GM21367 (cell line): ENCODE measurements around the gene CRISPLD2.

ENCODE experiments used
- ATAC-seq: cut with Tn5 transposase; IDR thresholded peaks from one replicate; pipeline ENCODE4 v1.9.1; 2021; ENCODE audit not compliant: unreplicated experiment

The CRISPLD2 gene

GRCh38 chr16:84948851-84949610 lies 129.2 kb downstream of the CRISPLD2 start:
- no peak for ATAC-seq

DNA sequence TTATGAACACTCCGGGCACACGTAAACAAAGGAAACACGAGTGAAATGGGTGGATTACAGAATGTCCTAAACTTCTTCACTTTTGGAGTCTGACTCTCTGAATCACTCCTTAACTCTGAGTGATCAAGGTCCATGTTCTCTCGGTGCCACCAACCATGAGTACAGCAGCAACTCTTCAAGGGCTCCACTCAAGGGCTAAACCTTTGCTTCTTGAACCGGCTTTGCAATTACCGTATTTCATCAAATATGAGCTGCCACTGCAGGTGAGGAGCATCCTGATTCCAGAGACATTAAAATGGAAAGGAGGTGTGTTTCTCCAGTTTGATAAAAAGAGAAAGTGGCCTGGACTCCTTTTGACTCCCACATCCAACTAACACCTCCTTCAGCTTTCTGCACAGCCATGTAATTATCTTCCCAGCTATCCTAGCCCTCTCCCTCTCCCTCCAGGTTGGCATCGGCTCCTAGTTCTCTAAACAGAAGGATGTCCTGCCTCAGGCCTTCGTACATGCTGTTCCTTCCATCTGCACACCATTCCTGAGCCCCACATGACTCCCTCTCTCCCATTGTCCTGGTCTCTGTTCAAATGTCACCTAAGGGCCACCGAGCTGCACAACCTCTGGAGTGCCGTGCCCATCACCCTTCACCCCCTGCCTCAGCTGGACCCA lies 130.1 kb downstream of the CRISPLD2 start:
- no peak for ATAC-seq

- no peak for ATAC-seq
Observed at GRCh38 chr16:84950906-84951305, 131.1 kb downstream of the CRISPLD2 start.

- ATAC-seq = no peak
Observed at GRCh38 chr16:84952335-84953189, 132.8 kb downstream of the CRISPLD2 start.

- ATAC-seq = no peak
Observed at GRCh38 chr16:84953190-84953746, 133.5 kb downstream of the CRISPLD2 start.

DNA sequence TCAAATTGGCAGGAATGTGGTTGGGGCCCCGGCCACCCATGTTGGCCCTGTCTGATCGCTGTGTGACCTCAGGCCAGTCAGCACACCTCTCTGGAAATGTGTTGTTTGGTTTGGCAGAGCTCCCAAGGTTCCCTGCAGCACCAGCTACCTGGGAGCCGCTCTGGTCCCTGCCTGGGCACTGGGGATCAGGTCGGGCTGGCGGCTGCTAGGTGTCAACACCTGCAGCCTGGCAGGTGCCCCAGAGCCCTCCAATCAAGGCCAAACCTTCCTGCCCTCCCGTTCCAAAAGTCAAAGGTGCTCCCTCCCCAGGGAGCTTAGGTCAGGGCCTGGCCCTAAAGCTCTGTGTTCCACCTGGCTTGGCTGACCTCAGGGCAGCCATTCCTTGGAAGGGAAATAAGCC lies 135.6 kb downstream of the CRISPLD2 start:
- ATAC-seq = no peak

GRCh38 chr16:84957192-84957591 lies 137.4 kb downstream of the CRISPLD2 start:
- ATAC-seq = no peak

DNA sequence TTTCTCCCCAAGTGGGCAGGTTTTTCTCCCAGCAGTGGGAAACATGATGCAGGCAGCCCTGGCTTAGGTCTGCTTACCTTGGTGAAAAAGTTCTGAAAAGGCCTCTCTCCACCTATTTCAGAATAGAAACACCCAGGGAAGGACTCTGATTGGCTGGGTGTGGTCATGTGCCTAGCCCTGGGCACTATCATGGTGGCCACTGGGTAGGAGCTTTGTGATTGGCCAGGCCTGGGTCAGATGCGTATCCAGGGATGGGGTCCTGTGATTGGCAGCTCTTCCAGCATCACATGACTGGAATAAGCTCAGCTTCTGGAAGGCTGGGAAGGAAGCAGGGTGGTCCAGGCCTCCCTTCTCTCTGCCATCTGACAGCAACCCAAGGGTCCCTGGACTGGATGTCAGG lies 138.0 kb downstream of the CRISPLD2 start:
- ATAC-seq = no peak
